COR-L47 (cell line): ENCODE data around the gene GALNT18.

Source experiments
- DNase-seq: peaks from one replicate; lab custom pipeline; 2025; lab: John Stamatoyannopoulos, UW

GALNT18 gene

DNA sequence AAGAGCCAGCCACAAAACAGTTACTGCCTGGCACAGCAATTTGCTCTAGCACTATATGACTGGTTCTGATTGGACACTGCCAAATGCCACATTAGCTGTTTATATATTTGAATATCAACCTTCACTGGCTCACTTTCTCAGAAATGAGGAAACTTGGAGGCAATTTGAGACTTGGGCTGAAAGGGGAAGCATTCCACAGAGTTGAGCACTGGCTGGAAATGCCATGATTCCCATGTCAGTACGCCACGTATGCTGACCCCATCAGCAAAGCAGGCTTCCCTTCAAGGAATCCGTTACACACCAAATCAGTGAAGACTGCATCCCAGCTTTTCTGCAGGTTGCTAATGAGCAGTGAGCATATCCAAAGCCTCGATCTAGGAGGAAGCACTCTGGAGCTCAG lies 34.7 kb downstream of the GALNT18 start:
- DNase-seq = no peak

DNA sequence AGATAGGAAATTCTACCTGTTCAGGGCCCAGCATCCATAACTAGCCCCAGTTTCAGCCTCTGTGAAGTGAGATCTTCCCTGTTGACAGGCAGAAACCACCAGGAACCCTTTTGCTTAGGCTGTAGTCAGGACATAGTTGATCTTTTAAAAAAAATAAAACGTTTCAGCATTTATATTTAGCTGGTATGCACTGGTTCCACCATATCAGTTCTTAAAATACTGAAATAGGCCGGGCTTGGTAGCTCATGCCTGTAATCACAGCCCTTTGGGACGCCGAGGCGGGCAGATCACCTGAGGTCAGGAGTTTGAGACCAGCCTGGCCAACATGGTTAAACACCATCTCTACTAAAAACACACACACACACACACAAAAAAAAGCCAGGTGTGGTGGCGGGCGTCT lies 35.3 kb downstream of the GALNT18 start:
- DNase-seq = no peak

DNA sequence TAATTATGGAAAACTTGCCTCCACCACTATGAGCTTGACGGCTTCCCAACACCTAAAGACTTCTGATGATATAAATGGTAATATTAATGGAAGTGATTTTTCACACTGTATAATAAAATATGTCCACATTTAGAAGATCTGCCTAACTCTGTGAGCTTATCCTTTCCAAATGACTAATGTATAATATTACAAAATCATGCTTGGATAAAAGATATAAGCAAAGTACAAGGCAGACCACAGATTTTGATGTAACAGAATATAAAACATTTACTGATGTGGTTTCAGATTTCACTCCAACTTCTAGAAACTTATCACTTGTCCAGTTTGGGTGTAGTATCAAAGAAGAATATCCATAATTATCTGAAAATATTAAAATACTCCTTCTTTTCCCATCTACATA lies 36.9 kb downstream of the GALNT18 start:
- DNase-seq = no peak

DNA sequence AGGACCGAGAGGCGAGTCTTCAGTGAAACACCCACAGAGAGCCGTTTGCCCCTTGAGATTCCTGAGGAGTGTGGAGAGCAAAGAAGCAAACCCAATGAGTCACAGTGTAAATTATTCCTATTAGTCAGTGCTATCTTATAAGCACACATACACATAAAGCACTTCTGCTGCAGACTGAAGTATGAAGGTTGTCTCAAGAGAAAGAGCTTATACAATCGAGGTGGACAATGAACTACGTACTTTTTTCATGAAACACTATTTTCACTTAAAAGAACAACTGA lies 37.3 kb downstream of the GALNT18 start:
- no peak for DNase-seq

DNA sequence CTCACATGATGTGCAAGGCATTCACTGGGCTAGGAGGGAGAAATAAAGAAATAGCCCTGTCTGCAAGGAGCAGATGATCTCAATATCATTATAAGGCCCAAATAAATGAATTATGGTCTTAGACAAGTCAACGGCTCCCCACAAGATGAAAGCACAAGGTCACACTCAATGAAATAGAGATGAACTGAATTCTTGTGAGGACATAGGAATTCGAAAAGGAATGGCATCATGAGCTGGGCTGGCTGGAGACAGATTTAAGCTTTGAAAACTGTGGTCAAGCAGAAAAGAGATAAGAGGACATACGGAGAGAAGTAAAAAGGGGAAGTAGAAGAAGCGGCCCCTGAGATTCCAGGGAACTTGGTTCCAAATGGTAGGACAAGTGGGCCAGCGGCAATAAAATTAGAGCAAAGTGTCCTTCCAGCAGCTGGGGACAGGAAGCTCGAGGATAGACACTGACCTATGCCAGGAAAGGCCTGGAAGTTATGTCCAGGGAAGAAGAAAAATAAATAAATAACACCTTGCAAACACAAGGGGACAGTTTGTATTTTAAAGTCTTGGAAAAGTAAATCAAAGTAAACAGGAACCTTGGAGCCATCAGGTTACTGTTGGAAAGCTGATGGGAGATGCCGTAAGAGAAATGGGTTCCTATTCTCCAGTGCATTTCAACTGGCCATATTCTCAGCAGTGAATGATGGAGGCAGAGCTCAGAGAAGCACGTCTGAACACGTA lies 37.8 kb downstream of the GALNT18 start:
- no peak for DNase-seq

DNA sequence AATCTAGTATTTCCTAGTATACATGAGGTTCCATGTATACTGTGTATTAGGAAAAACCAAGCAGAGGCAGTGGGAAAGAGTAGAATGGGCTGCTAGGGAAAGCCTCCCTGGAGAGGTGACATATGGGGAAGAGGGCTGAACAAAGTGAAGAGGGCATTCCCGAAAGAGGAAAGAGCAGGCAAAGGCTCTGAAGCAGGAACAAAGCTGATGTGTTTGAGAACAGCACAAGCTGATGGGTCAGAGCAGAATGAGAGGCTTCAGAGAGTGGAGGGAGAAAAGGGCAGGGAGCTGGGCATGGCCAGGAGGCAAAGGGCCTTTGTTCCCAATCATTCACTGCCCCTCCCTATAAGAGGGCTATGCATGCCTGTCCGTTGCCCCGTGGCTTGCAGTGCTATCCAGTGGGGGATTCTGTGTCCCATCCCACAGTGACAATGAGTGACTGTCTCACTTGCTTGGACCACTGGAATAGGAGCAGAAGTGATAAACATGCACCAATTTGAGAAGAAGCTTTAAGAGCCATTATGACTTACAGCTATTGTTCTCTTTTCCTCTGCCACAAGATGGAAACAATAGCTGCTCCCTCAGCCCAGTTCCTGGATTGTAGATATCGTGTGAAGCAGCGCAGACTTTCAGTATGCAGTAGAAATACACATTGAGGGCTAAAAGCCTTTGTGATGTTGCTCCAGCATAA lies 39.6 kb downstream of the GALNT18 start:
- no peak for DNase-seq

DNA sequence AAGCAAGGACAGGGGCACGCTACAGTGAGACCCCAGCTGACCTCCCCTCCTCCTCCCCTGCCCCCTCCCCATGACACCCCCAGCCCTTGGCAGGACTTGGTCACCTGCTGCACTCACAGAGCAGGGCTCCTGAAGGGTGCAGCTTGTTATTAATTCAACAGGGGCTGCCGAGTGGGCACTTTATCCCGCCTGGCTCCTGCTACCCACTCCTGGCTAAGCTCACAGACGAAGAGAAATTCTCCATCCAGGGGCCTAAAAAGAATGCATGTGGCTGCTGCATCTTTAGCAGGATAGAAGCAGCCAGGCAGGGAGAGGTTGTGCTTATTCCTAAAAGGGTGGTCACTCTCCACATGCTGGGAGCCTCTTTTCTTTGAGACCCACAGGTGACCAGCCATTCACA lies 40.3 kb downstream of the GALNT18 start:
- no peak for DNase-seq

DNA sequence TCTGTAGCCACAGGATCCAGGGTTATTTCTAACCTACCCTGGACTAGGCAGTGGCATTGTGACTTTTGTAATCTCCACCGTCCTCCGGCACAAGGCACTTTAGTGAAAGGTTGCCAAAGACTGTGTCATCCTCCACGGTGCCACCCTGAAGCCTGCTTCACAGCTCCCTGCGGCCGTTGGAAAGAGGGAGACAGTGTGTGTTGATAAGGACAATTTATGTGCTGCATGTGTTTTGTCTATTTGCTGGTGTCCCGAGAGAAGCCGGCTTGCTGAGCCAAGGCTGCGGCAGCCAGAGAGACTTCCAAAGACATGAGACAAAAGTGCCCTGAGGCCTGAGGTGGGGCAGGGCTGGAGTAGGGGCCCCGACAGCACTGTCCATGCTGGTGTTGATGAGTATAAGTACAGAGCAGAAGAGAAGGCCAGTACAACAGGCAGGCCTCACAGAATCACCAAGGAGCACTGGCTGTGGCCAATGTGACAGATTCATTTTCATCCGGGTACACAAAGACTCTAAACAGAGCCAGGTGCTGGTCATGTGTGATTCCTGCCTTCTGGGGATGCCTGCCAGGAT lies 40.9 kb downstream of the GALNT18 start:
- peak; percentile 30 for DNase-seq

DNA sequence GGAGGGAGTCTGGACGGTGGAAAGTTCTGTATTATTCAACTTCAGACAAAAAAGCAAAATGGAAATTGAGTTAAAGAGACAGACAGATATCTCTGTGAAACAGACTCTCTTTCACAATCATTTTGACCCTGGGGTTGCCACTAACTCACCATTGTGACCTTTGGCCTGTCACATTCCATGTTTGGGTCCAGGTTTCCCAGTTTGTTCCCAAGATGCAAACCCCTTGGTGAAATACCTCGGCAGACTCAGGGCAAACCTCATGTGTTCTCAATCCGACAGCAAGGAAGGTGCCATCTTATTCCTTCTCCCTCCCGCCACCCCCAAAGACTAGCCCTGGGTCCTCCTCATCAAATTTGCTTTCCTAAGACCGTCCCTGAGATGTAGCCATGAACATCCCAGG lies 41.8 kb downstream of the GALNT18 start:
- DNase-seq = no peak

DNA sequence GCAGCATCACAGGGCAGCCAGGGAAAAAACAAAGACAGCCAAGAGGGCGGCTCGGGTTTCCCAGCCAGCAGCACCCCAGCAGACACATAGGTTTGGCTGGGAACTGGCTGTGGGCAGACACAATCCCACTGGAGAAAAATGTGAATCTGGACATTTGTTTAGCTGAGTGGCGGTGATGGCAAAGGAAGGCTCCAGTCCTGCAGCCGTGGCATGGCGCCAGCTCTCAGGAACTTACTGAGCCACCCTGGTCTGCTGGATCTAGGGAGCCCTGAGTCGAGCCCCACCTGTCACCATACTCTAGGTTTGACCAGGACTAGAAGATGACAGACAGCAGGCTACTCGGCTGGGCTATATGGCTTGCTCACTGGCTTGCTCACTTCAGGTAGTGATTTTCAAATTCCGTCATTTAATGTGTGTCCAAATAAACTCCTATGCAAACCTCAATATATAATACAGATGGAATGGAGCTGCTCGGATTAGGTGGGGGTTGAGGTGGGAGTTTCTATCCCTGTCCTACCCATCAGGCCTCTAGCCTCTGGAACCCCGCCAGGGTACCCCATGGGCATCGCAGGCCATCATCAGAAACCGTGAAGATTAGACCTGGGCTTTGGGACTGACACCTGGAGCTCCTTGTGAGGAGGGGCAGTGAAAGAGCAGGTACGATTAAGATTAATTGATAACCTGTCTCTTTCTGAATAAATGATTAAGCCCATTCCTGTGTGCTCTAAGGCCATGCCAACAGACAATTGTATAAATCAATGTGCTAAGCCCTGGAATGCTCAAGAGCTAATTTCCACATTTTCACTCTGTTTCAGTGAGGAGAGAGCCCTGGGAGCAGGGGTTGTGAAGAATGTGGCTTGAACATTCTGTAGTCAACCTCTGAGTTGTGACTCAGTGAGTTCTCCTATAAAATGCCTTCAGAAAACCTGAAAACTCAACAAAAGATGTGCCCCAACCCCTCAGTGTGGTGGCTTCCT lies 42.5 kb downstream of the GALNT18 start:
- DNase-seq = peak; percentile 22

DNA sequence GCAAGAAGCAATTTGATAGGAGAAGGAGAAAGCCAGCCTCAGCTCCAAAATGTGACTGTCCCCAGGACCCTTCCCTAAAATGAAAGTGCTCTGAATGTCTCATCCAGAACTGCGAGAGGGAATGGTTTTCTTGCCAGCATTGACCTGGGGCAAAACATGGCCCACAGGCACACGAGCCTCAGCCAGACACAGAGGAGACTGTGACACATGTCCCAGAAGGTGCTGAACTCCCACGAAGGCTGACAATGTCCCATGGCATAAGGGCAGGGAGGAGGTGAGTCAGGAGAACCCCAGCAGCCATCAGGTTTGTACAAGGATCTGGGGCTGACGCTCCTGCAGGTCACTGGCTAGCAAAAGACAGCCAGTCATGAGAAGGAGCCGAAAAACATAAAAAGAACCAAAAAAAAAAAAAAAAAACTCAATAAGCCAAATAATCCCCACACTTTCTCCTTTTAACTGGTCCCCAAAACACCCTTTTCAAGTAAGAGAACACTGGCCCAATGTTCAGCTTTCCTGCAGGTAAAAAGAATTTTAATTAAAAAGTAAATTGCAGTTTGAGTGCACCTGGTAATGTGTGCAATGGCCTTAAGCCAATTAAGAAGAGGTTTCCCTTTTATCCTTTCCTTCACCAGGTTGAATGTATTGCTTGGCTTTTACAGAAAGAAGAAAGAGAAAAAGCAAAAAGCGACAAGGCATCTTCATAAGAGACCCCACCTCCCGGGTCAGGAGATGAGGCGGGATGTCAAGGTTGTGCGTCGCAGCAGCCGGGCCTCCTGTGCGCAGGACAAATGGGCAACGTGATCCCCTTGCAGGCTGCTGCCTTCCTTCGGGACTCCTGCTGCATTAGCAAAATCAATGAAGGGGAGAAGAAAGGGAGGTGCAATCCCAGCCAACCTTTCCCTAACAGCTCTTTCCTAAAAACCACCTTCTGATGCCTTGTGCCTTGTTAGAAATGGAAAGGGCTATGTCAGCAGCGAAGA lies 43.6 kb downstream of the GALNT18 start:
- DNase-seq = peak; percentile 20

DNA sequence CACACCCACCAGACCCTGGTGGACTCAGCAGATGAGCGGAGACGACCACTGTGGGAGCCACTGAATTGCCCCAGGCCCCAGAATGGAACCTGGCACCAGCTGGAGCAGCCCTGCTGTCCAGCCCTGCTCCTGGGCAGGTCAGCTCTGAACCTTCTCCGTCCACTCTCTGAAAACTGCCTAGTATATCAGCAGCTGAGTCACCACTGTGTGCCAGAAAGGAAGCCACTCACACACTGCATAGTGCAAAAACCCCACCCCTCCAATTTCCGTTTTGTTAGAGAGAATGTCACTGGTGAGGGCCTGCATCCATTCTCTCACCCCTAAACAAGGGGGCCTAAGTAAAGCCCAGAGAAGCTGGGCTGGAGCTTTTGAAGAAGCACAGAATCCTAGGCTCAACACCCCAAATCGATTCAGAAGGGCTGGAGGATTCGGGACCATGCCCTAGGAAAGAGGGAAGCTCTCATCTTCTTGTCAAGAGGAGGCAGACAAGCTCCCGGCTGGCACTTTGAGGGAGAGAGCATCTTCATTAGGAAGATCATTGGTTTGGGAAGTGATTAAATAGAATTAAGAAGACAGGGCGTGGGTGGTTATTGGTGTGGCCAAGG lies 44.5 kb downstream of the GALNT18 start:
- DNase-seq = no peak

DNA sequence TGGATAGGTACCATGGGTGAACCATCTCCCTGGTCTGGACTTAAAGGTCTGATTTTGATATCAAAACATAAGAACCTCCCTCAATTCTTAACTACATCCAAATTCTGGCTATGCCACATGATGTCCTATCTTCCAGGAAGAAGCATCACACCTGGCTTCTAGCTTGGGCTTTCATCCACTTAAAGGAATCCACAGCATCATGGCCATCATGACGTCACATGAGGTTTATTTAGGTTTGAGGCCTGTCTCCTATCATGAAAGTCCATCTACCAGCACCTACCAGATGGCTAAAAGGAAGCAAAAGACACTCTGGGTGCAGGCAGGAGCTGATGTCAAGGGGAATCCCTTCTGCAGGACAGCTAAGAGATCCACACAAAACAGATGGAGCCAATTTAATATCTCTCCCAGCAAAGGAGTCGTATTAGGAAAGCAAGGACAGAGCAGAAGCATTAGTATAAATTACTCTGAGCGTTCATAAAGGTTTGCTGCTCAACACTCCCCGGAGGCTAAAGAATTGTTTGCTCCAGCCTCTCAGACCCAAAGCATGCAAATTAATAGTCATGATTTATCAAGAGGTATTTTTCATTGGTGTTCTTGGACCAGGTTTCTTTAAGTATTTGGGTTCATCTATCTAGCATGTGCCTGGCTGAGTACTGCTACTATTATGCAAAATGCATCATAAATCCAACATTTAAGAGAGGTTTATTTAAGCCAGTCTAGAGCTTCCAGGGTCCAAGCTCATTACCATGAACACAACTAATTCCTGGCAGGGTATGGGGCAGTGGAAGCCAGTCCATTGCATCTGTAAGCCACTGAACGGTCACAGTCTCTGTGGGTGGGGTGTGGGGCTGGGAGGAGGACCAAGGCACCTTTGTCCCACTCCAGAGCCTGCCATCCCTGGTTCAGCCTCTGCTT lies 47.2 kb downstream of the GALNT18 start:
- no peak for DNase-seq

DNA sequence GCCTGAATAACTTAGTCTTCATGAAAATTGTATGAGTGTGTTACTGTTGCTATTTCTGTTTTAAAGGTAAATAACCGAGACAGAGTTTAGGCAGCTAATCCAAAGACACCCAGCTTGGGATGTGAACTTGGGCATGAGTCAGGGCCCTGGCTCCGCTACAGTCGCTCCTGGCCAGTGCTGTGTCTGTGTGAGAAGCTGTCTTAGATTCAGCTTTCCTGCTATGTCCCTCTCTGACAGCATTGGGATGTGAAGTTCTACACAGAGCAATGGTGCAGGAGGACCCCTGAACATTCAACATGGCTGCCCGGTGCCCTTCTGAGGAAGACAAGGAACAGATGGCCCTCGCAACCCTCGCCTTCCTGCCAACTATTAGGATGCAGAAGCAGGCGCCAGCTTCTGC lies 49.4 kb downstream of the GALNT18 start:
- DNase-seq = no peak

DNA sequence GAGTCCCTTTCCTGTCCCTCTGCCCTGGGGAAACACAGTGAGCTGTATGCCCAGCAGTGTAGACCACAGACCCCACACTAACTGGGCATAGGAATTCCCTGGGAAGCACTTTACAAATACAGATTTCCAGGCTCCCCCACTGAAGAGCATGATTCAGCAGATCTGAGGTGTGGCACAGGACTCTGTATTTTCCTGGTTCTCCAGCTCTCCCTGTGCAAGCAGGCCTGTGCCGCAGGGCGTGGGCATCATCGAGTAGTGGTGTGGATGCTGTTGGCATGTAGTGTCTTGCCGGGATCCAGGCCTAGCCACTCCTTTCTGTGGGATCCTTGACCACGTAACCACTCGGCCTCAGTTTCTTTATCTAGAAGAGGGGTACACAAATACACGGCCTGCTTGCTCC lies 49.9 kb downstream of the GALNT18 start:
- no peak for DNase-seq

DNA sequence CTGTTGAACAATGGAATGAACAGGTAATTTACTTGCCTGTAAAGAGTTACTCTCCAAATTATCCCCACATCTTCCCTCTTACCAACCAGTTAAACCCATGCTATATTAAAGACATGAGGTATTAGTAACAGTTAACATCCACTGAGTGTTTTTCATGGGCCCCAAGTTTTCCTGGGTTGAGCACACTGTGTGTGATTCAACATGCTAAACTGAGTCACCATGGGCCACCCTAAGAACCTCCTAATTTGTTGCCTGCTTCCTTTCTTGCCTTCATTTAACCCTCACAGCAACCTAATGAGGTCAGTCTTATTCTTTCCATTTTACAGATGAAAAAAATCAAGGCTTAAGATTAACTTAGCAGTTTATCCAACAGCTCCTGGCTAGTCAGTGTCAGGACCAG lies 51.0 kb downstream of the GALNT18 start:
- DNase-seq = no peak

DNA sequence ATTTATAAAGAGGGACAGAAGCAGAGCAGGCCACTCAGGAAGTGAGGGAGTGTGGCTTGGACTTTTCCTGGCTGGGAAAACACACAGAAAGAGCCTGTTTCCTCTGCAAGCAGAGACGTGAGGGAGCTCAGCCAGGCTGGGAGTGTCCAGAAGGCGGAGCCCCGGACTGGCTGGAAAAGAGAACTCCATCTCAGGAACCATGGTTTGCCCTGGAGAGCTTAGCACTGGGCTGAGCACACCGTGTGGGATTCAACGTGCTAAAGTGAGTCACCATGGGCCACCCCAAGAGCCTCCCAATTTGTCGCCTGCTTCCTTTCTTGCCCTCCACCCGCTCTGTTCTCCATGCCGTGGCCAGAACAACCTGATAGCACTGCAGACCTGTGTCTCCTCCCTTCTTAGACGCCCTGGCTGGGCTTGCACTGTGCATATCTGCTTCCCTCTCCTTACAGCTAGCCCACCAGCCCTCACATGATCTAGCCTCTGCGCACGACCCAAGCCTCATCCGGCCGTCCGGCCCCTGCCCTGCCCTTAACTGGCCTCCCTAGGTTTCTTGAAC lies 51.8 kb downstream of the GALNT18 start:
- no peak for DNase-seq

DNA sequence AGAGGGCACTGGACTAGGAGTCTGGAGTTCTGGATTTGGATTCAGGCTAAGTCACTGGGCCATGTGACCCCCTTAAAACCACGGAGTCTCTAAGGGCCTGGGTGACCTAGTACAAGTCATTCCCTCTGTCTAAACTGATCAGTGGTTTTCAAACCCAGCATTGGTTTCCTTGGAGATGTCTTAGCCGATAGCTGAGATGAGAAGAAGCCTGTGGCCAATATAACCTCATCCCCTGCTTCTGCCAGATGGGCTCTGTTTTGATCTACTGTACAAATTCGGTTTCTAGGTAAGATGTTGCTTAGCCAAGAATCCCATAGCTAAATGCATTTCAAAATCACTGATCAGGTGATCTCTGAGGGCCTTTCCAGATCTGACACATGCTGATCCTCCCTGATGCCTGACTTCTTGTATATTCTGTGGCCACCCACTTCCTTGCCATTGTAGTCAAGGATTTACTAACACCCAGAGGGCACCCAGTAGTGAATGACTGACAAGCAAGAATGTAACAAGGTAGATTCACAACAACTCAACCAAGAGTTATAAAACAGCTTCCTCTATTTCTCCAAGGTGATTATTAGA lies 53.1 kb downstream of the GALNT18 start:
- no peak for DNase-seq
